Stomach (tissue), 9 donors: ENCODE measurements around the gene TRAF3. TPM values are rescaled to one million over a fixed set of nuclear protein-coding genes. Genes with fewer than 3 reads are reported as not detected.

ENCODE experiments used
- DNase-seq, 2 donors: peaks; one replicate each; pipeline versions ENCODE4 v3.0.0 to v3.0.0-alpha.2; 2013 to 2019
- H3K27ac ChIP-seq, 5 donors: fragments of 200-600 bp in 4 of 5; sonication (generic) in 4 of 5; one replicate each; pipeline ENCODE4 v1.5.1; 2013 to 2019; ENCODE audit warnings: mild to moderate bottlenecking in 1 of 5, moderate library complexity in 1 of 5
- H3K27me3 ChIP-seq, 3 donors: fragments of 200-600 bp; sonication (generic); one replicate each; pipeline ENCODE4 v1.5.1; 2017 to 2019; ENCODE audit warnings: mixed run types in 1 of 3
- H3K36me3 ChIP-seq, 4 donors: fragments of 200-600 bp; sonication (generic); 1 replicate in 3 of 4; 2 replicates in 1 of 4; pipeline ENCODE4 v1.5.1; 2016 to 2019
- H3K4me1 ChIP-seq, 4 donors: fragments of 200-600 bp; sonication (generic); one replicate each; pipeline ENCODE4 v1.5.1; 2016 to 2019
- H3K4me3 ChIP-seq, 4 donors: fragments of 200-600 bp; sonication (generic) in 3 of 4; one replicate each; pipeline ENCODE4 v1.5.1; 2016 to 2019; ENCODE audit warnings: mild to moderate bottlenecking in 1 of 4
- H3K9me3 ChIP-seq, 4 donors: fragments of 200-600 bp; sonication (generic); one replicate each; pipeline ENCODE4 v1.5.1; 2016 to 2019
- CTCF ChIP-seq, 7 experiments: fragments of 450-650 bp in 4 of 7; fragments of 200-600 bp in 3 of 7; sonication (generic) in 3 of 7; IDR thresholded peaks; one replicate each; pipeline ENCODE4 v1.5.1; 2016 to 2019; ENCODE audit warnings: antibody characterized with exemption in 7 of 7, control low read depth in 2 of 7, mild to moderate bottlenecking in 1 of 7
- EP300 ChIP-seq: sonication (generic); formaldehyde crosslinking; IDR thresholded peaks from one replicate; pipeline ENCODE4 v1.6.1; 2017; ENCODE audit warnings: antibody characterized with exemption
- POLR2A ChIP-seq, 4 donors: fragments of 450-650 bp; IDR thresholded peaks; one replicate each; pipeline ENCODE4 v1.6.1; 2016; ENCODE audit warnings: antibody characterized with exemption in 4 of 4, control low read depth in 2 of 4, mild to moderate bottlenecking in 1 of 4, moderate library complexity in 1 of 4
- POLR2AphosphoS5 ChIP-seq, 3 donors: sonication (generic); formaldehyde crosslinking; IDR thresholded peaks; one replicate each; pipeline ENCODE4 v1.6.1; 2016; ENCODE audit warnings: antibody characterized with exemption in 3 of 3
- WGBS, 5 donors: extraction: QIAGEN DNeasy Blood & Tissue Kit in 3 of 5; methylation state at CpG; one replicate each; pipeline versions ENCODE4 v1.1.5 to v1.1.7; 2013 to 2018; 5-methylcytosine and 5-hydroxymethylcytosine counted together
- intact Hi-C: fragments of 100-400 bp; cut with DNase I; formaldehyde crosslinking; loops from one replicate; pipeline ENCODE4 v1.15.1; 2023; ENCODE audit warnings: low total_unique reads
- polyA plus RNA-seq, 3 donors: library from polyadenylated mRNA; stranded (reverse); fragments of 200-250 nt; gene quantifications; one replicate each; pipeline ENCODE4 v1.2.3, GENCODE V29; 2013
- total RNA-seq, 5 donors: library from RNA; depleted of rRNA; stranded (reverse); fragments of >200 nt; gene quantifications; one replicate each; pipeline versions ENCODE4 v1.1.0 to v1.2.3, GENCODE V29; 2014 to 2016
- donor health status: healthy with polysubstance abuse.
- donor health status: Bipolar disorder and iron deficiency.
- donor health status: healthy.

The TRAF3 gene
- total and polyA plus RNA-seq, 8 donors = 3.5 to 30.1 (median 6.3) TPM

- no peaks in the 10 kb centered on the region for H3K27me3 ChIP-seq
- no peaks in the 10 kb centered on the region for H3K9me3 ChIP-seq
- peaks cover 0 to 32% (median 17%) of the 10 kb centered on the region in 4 donors for H3K4me1 ChIP-seq
- intact Hi-C loops = loop anchor here (10.0 kb wide), 1 partner anchor 140 kb away; no protein-coding TSS in a partner anchor
- 20 to 45% (median 45%) methylated on average over 8 to 10 of the region's 10 CpGs for WGBS, 5 donors
- no peak overlapping the region for H3K4me3 ChIP-seq
- H3K27ac ChIP-seq = peak overlapping the region in 3 of 5 donors; percentile 39 to 84 (median 83)
- TF ChIP-seq POLR2AphosphoS5 (IDR thresholded peaks at IDR 0.05) (peak in 1 of 3 donors; percentile 21), EP300 (no peak), POLR2A (IDR thresholded peaks at IDR 0.05) (no peak), CTCF (IDR thresholded peaks at IDR 0.05) (peak in 5 of 7 experiments; percentile 54 to 72 (median 68))
- no peaks in the 10 kb centered on the region for H3K36me3 ChIP-seq
- peak; percentile 57 to 90 for DNase-seq
Measured at GRCh38 chr14:102774391-102775153, 2.7 kb upstream of the TRAF3 start.

DNA sequence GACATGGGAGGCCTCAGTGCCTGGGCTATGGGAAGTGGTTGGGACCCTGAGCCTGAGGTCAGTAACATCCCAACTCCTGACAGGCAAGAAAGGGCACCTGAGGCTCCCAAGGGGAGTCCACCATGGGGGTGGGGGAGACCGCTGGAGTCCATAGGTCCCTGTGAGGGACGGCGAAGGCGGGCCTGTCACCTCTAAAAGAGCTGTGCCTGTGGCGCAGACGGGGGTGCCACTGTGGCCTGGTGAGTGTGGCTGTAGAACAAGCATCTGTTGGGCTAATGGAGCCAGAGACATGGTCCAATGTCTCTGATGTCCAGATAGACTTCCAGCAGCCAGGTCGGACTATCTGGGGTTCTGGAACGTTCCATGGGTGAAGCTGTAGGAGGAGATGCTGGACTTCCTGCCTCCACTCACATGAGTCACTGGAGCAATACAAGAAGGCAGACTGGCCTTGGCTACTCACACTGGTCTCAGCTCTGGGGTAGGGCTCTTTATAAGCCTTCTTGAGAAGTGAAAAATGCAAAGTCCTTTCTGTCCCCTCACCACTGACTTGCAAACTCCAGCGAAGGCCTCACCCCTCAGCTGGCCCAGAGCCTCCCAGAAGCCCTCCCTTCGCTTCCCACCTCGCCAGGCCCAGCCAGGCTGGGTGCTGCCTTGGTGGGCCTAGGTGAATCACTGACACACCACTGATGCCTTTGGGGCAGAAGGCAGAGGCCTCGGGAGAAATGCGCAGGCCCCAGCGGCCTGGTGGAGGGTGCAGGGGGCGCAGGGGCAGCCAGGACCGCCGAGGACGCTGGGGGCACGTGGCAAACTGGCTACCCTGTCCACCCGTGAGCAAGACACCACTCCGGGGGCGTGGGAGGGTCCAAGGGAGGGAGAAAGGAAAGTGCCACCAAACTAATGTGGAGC is 1.1 kb upstream of the TRAF3 start:
- intact Hi-C loops = loop anchor here (10.0 kb wide), 1 partner anchor 139 kb away; no protein-coding TSS in a partner anchor
- H3K9me3 ChIP-seq = no peaks in the 10 kb centered on the region
- peak overlapping the region; percentile 66 to 86 (median 83) for H3K27ac ChIP-seq
- H3K4me1 ChIP-seq = peaks cover 0 to 43% (median 20%) of the 10 kb centered on the region in 4 donors
- DNase-seq = peak; percentile 42 to 52
- no peaks in the 10 kb centered on the region for H3K27me3 ChIP-seq
- no peaks in the 10 kb centered on the region for H3K36me3 ChIP-seq
- 81 to 87% (median 85%) methylated on average over 21 to 22 of the region's 22 CpGs for WGBS, 5 donors
- peak overlapping the region in 3 of 4 donors; percentile 37 to 42 (median 38) for H3K4me3 ChIP-seq
- peak in 1 of 3 donors; percentile 30 for TF ChIP-seq POLR2AphosphoS5 (IDR thresholded peaks at IDR 0.05)
- no peak for TF ChIP-seq POLR2A (IDR thresholded peaks at IDR 0.05)

DNA sequence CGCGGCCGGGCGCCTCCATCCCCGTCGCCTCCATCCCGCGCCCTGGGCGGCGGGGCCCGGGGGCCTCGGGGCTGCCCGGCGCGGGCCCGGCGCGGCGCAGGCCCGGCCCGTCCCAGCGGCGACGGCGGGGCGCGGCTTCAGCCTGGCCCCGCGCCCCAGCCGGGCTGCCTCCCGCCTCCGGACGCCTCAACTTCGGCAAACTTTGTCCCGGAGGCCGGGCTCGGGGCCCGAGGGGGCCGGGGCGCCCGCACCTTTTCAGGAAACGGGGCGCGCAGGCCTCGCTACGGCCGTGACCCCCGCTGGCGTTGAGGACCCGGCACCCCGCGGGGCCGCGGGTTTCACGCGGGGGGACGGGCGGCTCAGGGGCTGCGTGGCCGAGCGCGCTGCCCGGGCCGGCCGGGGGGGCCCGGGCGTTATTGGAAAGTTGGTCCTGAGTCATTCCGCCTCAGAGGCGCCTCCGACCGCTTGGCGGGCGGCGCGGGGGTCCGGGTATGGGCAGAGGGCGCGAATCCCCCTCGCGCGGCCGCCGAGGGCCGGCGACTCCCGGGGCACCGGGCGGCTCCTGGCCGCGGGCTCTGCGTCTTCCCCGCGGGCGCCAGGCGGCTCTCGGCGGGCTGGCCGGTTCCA is 575 bp downstream of the TRAF3 start:
- 0 to 1% (median 1%) methylated on average over 8 to 95 of the region's 98 CpGs; no CpG with 5 or more reads in 1 of the 5 donors for WGBS, 5 donors
- H3K9me3 ChIP-seq = no peaks in the 10 kb centered on the region
- H3K27ac ChIP-seq = peak overlapping the region; percentile 78 to 96 (median 89)
- H3K4me3 ChIP-seq = peak overlapping the region; percentile 81 to 99 (median 88)
- intact Hi-C loops = loop anchor here (10.0 kb wide), 1 partner anchor 137 kb away; no protein-coding TSS in a partner anchor
- peak in 1 of 2 donors; percentile 62 for DNase-seq
- no peaks in the 10 kb centered on the region for H3K36me3 ChIP-seq
- peaks cover 0 to 43% (median 20%) of the 10 kb centered on the region in 4 donors for H3K4me1 ChIP-seq
- H3K27me3 ChIP-seq = no peaks in the 10 kb centered on the region
- TF ChIP-seq POLR2A (IDR thresholded peaks at IDR 0.05) (no peak), POLR2AphosphoS5 (IDR thresholded peaks at IDR 0.05) (no peak), EP300 (no peak), CTCF (IDR thresholded peaks at IDR 0.05) (no peak)

DNA sequence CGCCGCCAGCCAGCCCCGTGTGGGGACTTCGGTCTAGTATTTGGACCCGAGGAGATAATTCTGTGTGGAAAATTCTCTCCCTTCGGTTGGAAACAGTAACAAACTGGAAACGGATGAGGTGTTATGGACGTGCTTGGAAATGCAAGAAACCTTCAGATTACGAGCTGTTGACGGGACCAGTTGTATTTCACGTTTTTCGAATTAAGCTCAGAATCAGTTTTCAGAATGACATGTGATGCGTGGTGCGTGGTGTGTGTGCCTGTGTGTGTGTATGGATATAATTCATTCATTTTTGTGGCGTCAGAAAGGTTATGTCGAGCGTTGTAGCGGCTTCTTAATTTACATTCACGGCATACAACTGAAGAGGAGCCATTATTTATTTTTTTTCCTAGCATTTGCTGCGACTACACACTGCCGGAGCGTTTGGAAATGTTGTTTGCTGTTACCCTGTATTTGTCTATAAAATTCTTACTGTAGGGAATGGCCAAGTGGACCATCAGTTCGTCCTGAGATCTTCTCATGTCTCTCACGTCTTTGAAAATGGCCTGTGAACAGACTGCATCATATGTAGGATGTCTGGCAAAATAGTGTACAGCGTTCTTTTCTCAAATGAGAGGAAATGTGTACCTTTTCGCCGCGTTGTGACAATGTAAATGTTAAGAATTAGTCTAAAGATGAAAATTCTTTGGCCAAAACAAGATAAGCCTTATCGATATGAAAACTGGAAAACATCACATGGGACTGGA is 1.3 kb downstream of the TRAF3 start:
- no peak for TF ChIP-seq POLR2A (IDR thresholded peaks at IDR 0.05)
- no peak for TF ChIP-seq EP300
- no peak for TF ChIP-seq POLR2AphosphoS5 (IDR thresholded peaks at IDR 0.05)
- TF ChIP-seq CTCF (IDR thresholded peaks at IDR 0.05) = no peak
- Histone ChIP-seq H3K9me3 (no peaks in the 10 kb centered on the region), H3K4me1 (peaks cover 0 to 43% (median 20%) of the 10 kb centered on the region in 4 donors), H3K27me3 (no peaks in the 10 kb centered on the region), H3K27ac (peak overlapping the region; percentile 78 to 96 (median 89)), H3K36me3 (no peaks in the 10 kb centered on the region), H3K4me3 (peak overlapping the region; percentile 81 to 99 (median 88))
- intact Hi-C loops = loop anchor here (10.0 kb wide), 1 partner anchor 136 kb away; no protein-coding TSS in a partner anchor
- 3 to 6% (median 5%) methylated on average over 25 to 29 of the region's 29 CpGs for WGBS, 5 donors
- peak in 1 of 2 donors; percentile 56 for DNase-seq
